Gastroesophageal sphincter (tissue), 4 donors: ENCODE measurements around the gene DCUN1D3. TPM values are rescaled to one million over a fixed set of nuclear protein-coding genes. Genes with fewer than 3 reads are reported as not detected.
"Not testable (repeated sequence)": the region's sequence is repeated elsewhere in the genome, so short reads cannot be mapped to it uniquely, and the experiment has no call there.

Experiments
- ATAC-seq: fragments of 150-250 bp; one replicate; pipeline ENCODE4 v1.9.1; 2016; ENCODE audit warnings: mild to moderate bottlenecking, moderate library complexity
- H3K27ac ChIP-seq, 4 donors: fragments of 200-600 bp; sonication (generic) in 3 of 4; 1 replicate in 3 of 4; 2 replicates in 1 of 4; pipeline ENCODE4 v1.5.1; 2016 to 2019
- H3K27me3 ChIP-seq: fragments of 200-600 bp; sonication (generic); one replicate; pipeline ENCODE4 v1.5.1; 2019
- H3K36me3 ChIP-seq, 2 donors: fragments of 200-600 bp; sonication (generic); one replicate each; pipeline ENCODE4 v1.5.1; 2019; ENCODE audit warnings: control low read depth in 1 of 2
- H3K4me1 ChIP-seq, 3 donors: fragments of 200-600 bp; sonication (generic); 1 replicate in 2 of 3; 2 replicates in 1 of 3; pipeline ENCODE4 v1.5.1; 2016 to 2019; ENCODE audit warnings: control low read depth in 2 of 3
- H3K4me3 ChIP-seq, 2 donors: fragments of 200-600 bp; sonication (generic); one replicate each; pipeline ENCODE4 v1.5.1; 2019; ENCODE audit warnings: mild to moderate bottlenecking in 1 of 2, moderate library complexity in 1 of 2
- H3K9me3 ChIP-seq, 3 donors: fragments of 200-600 bp; sonication (generic); one replicate each; pipeline ENCODE4 v1.5.1; 2017 to 2019; ENCODE audit warnings: control low read depth in 2 of 3
- CTCF ChIP-seq, 4 experiments: fragments of 200-600 bp in 2 of 4; fragments of 450-650 bp in 2 of 4; sonication (generic) in 1 of 4; IDR thresholded peaks; one replicate each; pipeline ENCODE4 v1.5.1; 2017 to 2019; ENCODE audit warnings: antibody characterized with exemption in 4 of 4, mild to moderate bottlenecking in 2 of 4, moderate library complexity in 2 of 4
- EP300 ChIP-seq: sonication (generic); formaldehyde crosslinking; IDR thresholded peaks from one replicate; pipeline ENCODE4 v1.6.1; 2017; ENCODE audit warnings: antibody characterized with exemption, mild to moderate bottlenecking
- POLR2A ChIP-seq, 2 donors: fragments of 450-650 bp; IDR thresholded peaks; one replicate each; pipeline ENCODE4 v1.6.1; 2017; ENCODE audit warnings: antibody characterized with exemption in 2 of 2, mild to moderate bottlenecking in 2 of 2, moderate library complexity in 1 of 2
- POLR2AphosphoS5 ChIP-seq: sonication (generic); formaldehyde crosslinking; IDR thresholded peaks from one replicate; pipeline ENCODE4 v1.6.1; 2017; ENCODE audit warnings: antibody characterized with exemption
- WGBS, 2 donors: methylation state at CpG; one replicate each; pipeline ENCODE4 v1.1.5; 2018; ENCODE audit warnings: low coverage in 1 of 2; 5-methylcytosine and 5-hydroxymethylcytosine counted together
- total RNA-seq, 4 donors: library from RNA; depleted of rRNA; stranded (reverse); fragments of >200 nt; gene quantifications; one replicate each; pipeline ENCODE4 v1.1.0, GENCODE V29; 2016

The DCUN1D3 gene
- total RNA-seq, 4 donors from 2014 or later, result 28.6 to 35.7 (median 33.5) TPM

GRCh38 chr16:20938426-20938825 is 38.3 kb upstream of the DCUN1D3 start:
- Histone ChIP-seq H3K27ac (no peak overlapping the region), H3K27me3 (no peaks in the 10 kb centered on the region), H3K4me1 (no peaks in the 10 kb centered on the region), H3K36me3 (no peaks in the 10 kb centered on the region), H3K9me3 (no peaks in the 10 kb centered on the region), H3K4me3 (no peak overlapping the region)
- TF ChIP-seq POLR2AphosphoS5, result no peak
- no peak for ATAC-seq
- WGBS, 2 donors, result 50% methylated on average over 2 of the region's 2 CpGs; no CpG with 5 or more reads in 1 of the 2 donors

- no peaks in the 10 kb centered on the region for H3K36me3 ChIP-seq
- H3K4me3 ChIP-seq, result no peak overlapping the region
- H3K27ac ChIP-seq, result no peak overlapping the region
- ATAC-seq, result no peak
- WGBS, 2 donors, result 78% methylated on average over 3 of the region's 6 CpGs; no CpG with 5 or more reads in 1 of the 2 donors
- TF ChIP-seq POLR2A (IDR thresholded peaks at IDR 0.05) (no peak), POLR2AphosphoS5 (no peak)
- H3K9me3 ChIP-seq, result no peaks in the 10 kb centered on the region
- H3K4me1 ChIP-seq, result no peaks in the 10 kb centered on the region
- no peaks in the 10 kb centered on the region for H3K27me3 ChIP-seq
These were observed 37.6 kb upstream of the DCUN1D3 start for GRCh38 chr16:20937736-20938135.

GRCh38 chr16:20933589-20933988 is 33.4 kb upstream of the DCUN1D3 start:
- no peak for ATAC-seq

DNA sequence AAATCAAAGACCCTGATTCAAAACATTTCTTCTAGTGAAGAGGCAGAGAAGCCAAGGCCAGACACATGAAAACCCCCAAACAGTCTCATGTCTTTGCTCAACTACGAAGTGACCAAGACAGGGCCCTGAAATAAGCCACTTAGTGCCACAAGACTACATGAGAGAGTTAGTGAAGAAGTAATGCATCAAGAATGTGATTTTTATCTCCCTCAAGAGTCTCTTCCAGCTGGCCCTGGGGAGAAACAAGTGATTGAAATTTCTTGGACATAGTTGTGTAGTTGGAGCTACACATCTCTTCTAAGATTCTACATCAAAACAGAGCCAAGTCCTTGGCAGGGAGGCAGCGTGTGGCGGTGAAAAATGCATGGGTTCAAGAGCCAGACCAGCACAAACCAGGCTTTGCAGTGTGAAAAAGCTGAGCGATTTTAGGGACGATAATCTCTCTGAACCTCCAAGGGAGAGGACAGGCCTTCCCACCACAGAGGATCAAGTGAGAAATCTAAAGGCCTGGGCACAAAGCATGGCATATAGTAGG is 31.0 kb upstream of the DCUN1D3 start:
- TF ChIP-seq CTCF (IDR thresholded peaks at IDR 0.05), result no peak
- TF ChIP-seq EP300, result no peak
- no peak for TF ChIP-seq POLR2A (IDR thresholded peaks at IDR 0.05)
- TF ChIP-seq POLR2AphosphoS5, result no peak
- ATAC-seq, result no peak
- Histone ChIP-seq H3K27me3 (no peaks in the 10 kb centered on the region), H3K36me3 (no peaks in the 10 kb centered on the region), H3K9me3 (no peaks in the 10 kb centered on the region), H3K4me1 (peaks cover 0 to 13% (median 4%) of the 10 kb centered on the region in 3 donors), H3K27ac (peak overlapping the region in 3 of 4 donors; percentile 56 to 73 (median 68)), H3K4me3 (no peak overlapping the region)
- WGBS, 2 donors, result 67 to 89% methylated on average over 5 of the region's 5 CpGs

More at GRCh38 chr16:20933589-20933988, 33.4 kb upstream of the DCUN1D3 start:
- Histone ChIP-seq H3K27ac (no peak overlapping the region), H3K4me3 (no peak overlapping the region), H3K27me3 (no peaks in the 10 kb centered on the region), H3K36me3 (no peaks in the 10 kb centered on the region), H3K9me3 (no peaks in the 10 kb centered on the region), H3K4me1 (peaks cover 0 to 13% (median 4%) of the 10 kb centered on the region in 3 donors)
- no peak for TF ChIP-seq POLR2AphosphoS5
- no peak for TF ChIP-seq EP300
- no peak for TF ChIP-seq POLR2A (IDR thresholded peaks at IDR 0.05)
- TF ChIP-seq CTCF (IDR thresholded peaks at IDR 0.05), result no peak

GRCh38 chr16:20930365-20930690 is 30.2 kb upstream of the DCUN1D3 start:
- no peaks in the 10 kb centered on the region for H3K27me3 ChIP-seq
- 25 to 64% methylated on average over 1 of the region's 1 CpG for WGBS, 2 donors
- H3K9me3 ChIP-seq, result no peaks in the 10 kb centered on the region
- ATAC-seq, result peak; percentile 65
- TF ChIP-seq EP300 (no peak), POLR2A (IDR thresholded peaks at IDR 0.05) (no peak), POLR2AphosphoS5 (peak; percentile 22), CTCF (IDR thresholded peaks at IDR 0.05) (no peak)
- H3K4me1 ChIP-seq, result peaks cover 0 to 13% (median 4%) of the 10 kb centered on the region in 3 donors
- H3K4me3 ChIP-seq, result no peak overlapping the region
- peak overlapping the region; percentile 37 to 73 (median 62) for H3K27ac ChIP-seq
- peaks cover 0 to 8% of the 10 kb centered on the region in 2 donors for H3K36me3 ChIP-seq

GRCh38 chr16:20929676-20930364 is 29.7 kb upstream of the DCUN1D3 start:
- peaks cover 0 to 13% (median 4%) of the 10 kb centered on the region in 3 donors for H3K4me1 ChIP-seq
- H3K36me3 ChIP-seq, result peaks cover 0 to 13% of the 10 kb centered on the region in 2 donors
- 6 to 39% methylated on average over 2 to 9 of the region's 10 CpGs for WGBS, 2 donors
- H3K4me3 ChIP-seq, H3K9me3 ChIP-seq, H3K27me3 ChIP-seq: not testable (repeated sequence)
- peak overlapping the region in 3 of 4 donors; percentile 56 to 73 (median 68) for H3K27ac ChIP-seq
- ATAC-seq, result peak; percentile 86
- TF ChIP-seq POLR2AphosphoS5, result peak; percentile 46
